GM04503 (cell line): ENCODE results near the gene CCDC27.

Experiments
- DNase-seq: peaks from one replicate; pipeline ENCODE4 v3.0.0-alpha.2; 2012; ENCODE audit warnings: low read depth

Gene CCDC27

GRCh38 chr1:3759796-3760195, 7.5 kb downstream of the CCDC27 start:
- DNase-seq, result no peak

- DNase-seq, result no peak
Observed at GRCh38 chr1:3761296-3762010, 9.2 kb downstream of the CCDC27 start.

GRCh38 chr1:3762151-3762872, 10.1 kb downstream of the CCDC27 start:
- no peak for DNase-seq

GRCh38 chr1:3762873-3763228, 10.6 kb downstream of the CCDC27 start:
- DNase-seq, result no peak

- no peak for DNase-seq
Observed at GRCh38 chr1:3763351-3764125, 11.3 kb downstream of the CCDC27 start.

GRCh38 chr1:3767328-3767925, 15.2 kb downstream of the CCDC27 start:
- DNase-seq, result no peak

GRCh38 chr1:3768811-3769390, 16.7 kb downstream of the CCDC27 start:
- no peak for DNase-seq

- DNase-seq, result no peak
Observed at GRCh38 chr1:3770047-3770765, 18.0 kb downstream of the CCDC27 start.

GRCh38 chr1:3771108-3772026, 19.1 kb downstream of the CCDC27 start:
- DNase-seq, result no peak

- DNase-seq, result no peak
Observed at GRCh38 chr1:3772027-3772714, 19.9 kb downstream of the CCDC27 start.

- DNase-seq, result no peak
Observed at GRCh38 chr1:3772715-3773571, 20.7 kb downstream of the CCDC27 start, which contains the start of gene SMIM1. TSS of gene SMIM1 (plus strand) at chr1:3772749. CDS start at chr1:3775374, 2,625 bp downstream.

- DNase-seq, result no peak
Observed at GRCh38 chr1:3773572-3774275, 21.5 kb downstream of the CCDC27 start.

- no peak for DNase-seq
Observed at GRCh38 chr1:3774276-3774945, 22.2 kb downstream of the CCDC27 start.

GRCh38 chr1:3774946-3775489, 22.8 kb downstream of the CCDC27 start:
- no peak for DNase-seq

- DNase-seq, result no peak
Observed at GRCh38 chr1:3775490-3776230, 23.4 kb downstream of the CCDC27 start.

- DNase-seq, result no peak
Observed at GRCh38 chr1:3776231-3776961, 24.1 kb downstream of the CCDC27 start.
